Epithelial cell of esophagus (primary cell): ENCODE measurements around the gene CACNG8.

ENCODE experiments used
- DNase-seq: peaks from one replicate; pipeline ENCODE4 v3.0.0; 2010; ENCODE audit warnings: low read depth
- H3K4me3 ChIP-seq: 2 replicates; pipeline ENCODE4 v1.5.1; 2011; ENCODE audit warnings: mild to moderate bottlenecking, low read length, control low read depth
- TF ChIP-seq, protein P1 (sequence below): IDR thresholded peaks from 2 replicates; pipeline ENCODE4 v1.5.1; 2011; ENCODE audit warnings: low read depth, mild to moderate bottlenecking, low read length, control low read depth, inconsistent platforms; ENCODE audit not compliant: insufficient read depth; ENCODE audit errors: missing control alignments

The CACNG8 gene

DNA sequence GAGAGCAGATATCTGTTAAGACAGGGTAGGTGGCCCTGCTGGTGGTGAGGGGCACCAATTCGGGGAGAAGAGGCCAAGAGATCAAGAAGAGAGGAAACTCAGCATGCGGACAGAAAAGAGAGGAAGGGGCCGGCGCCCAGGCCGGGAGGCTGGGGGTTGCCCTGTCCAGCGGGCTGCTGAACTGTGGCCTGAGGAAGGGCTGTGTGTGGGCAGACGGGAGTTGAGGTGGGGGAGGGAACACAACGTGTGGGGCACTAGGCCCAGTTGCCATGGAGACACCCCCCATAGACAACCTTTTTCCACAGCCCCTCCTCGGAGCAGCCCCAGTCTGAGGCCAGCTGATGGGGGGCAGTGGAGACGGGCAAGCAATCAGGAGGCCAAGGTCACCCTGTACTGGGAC lies 2.5 kb upstream of the CACNG8 start:
- TF ChIP-seq, protein P1, sequence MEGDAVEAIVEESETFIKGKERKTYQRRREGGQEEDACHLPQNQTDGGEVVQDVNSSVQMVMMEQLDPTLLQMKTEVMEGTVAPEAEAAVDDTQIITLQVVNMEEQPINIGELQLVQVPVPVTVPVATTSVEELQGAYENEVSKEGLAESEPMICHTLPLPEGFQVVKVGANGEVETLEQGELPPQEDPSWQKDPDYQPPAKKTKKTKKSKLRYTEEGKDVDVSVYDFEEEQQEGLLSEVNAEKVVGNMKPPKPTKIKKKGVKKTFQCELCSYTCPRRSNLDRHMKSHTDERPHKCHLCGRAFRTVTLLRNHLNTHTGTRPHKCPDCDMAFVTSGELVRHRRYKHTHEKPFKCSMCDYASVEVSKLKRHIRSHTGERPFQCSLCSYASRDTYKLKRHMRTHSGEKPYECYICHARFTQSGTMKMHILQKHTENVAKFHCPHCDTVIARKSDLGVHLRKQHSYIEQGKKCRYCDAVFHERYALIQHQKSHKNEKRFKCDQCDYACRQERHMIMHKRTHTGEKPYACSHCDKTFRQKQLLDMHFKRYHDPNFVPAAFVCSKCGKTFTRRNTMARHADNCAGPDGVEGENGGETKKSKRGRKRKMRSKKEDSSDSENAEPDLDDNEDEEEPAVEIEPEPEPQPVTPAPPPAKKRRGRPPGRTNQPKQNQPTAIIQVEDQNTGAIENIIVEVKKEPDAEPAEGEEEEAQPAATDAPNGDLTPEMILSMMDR: no peak

DNA sequence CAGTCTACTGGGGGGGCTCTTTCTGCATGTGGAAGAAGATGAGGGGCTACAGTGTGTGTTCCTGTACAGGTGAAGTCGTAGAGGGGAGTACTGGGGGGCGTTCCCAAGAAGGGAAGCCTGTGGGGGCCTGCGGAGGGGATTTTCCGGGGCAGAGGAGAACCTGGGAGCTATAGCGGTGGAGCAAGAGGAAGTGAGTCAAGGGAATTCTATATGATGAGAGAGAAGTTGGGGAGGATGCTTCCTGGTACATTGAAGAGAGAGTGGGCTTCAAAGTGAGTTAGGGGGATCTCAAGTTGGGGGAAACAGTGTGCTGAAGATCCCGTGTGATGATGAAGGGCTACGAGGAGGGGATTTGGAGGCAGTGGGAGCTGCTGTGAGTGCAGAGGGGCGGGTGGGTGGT lies 1.9 kb upstream of the CACNG8 start:
- no peak overlapping the region for H3K4me3 ChIP-seq
- DNase-seq: no peak
- TF ChIP-seq, protein P1: no peak

More for the DNA sequence above, 2.5 kb upstream of the CACNG8 start:
- no peak overlapping the region for H3K4me3 ChIP-seq
- no peak for DNase-seq

DNA sequence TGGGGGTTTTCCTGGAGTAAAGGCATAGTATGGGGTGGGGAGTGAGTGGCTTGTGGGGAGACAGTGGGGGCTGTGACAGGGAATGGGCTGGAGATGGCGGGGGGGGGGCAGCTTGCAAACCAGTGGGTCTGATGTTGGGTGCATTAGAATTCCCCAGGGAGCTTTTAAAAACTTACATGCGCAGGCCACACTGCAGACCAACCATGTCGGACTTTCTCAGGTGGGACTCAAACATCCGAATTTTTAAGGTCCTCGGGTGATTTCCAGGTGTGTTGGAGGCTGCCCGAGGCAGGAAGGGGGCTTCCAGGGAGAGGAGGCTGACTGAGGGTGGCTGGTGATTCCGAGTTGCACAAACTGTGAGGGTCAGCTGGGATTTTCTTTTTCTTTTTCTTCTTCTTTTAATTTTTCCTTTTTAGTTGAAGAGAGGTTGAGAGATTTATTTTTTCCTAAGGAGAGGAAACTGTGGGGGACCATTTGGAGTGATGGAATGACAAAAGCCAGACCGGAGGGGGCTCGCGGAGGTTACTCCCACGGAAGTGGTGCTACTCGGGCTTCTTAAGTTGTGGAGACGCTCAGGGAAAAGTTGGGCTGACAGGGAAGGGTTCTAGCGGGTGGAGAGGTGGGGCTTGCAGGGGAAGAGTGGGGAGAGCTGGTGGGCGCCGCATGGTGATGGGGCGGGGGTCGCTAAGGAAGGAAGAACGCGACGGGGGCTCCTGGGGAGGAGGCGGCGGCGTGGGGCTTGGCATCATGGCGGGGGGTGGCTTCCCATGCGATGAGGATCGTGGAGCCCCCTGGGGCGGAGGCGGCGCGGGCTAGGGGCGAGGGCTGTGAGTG lies 997 bp upstream of the CACNG8 start:
- DNase-seq: no peak
- TF ChIP-seq, protein P1: no peak
- no peak overlapping the region for H3K4me3 ChIP-seq

DNA sequence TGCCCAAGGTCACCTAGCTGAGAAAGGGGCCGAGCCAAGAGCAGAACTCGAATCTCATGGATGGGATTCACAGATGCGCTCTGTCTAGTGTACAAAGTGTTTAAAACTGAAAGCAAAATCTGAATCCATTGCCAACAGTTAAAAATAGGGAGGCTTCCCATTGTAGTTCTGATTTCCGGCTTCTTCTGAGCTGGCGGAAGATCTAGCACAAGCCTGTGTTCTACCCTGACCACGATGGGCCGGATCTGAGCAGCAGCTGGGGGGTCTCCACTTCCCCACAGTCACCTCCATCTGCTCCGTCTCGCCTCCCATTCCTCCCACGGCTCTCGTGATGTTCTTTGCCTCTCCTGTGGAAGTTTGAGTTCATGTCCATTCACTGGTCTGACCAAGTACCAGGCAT lies 2.4 kb downstream of the CACNG8 start:
- TF ChIP-seq, protein P1: no peak
- H3K4me3 ChIP-seq: no peak overlapping the region
- no peak for DNase-seq

DNA sequence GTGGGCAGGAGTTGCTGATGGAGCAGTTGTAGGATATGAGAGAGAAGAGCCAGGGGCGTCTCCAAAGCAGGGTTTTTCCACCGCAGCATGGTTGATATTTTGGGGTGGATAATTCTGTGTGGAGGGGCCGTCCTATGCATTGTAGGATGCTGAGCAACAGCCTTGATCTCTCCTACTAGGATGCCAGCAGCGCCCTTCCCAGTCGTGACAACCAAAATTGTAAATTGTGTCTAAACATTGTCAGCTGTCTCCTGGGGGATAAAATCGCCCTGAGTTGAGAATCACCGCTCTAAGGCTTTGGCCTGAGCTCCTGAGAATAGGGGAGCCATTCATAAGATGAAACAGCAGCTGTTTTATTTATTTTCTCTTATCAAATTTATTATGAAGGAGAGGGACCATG lies 4.2 kb downstream of the CACNG8 start:
- TF ChIP-seq, protein P1: no peak

DNA sequence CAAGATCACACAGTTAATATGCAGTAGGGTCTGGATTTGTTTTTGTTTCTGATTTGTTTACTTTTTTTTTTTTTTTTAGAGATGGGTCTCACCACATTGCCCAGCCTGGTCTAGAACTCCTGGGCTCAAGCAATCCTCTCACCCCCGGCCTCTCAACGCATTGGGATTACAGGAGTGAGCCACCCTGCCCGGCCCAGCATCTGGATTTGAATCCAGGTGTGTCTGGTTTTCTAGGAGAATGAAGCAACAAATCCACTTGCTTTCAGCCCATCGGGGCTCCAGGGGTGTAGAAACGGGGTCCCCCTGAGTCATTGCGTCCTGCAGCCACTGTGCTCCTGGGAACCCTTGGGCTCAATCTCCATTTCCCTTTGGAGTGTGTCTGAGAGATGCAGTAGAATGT lies 6.6 kb downstream of the CACNG8 start:
- TF ChIP-seq, protein P1: no peak
- no peak for DNase-seq
- H3K4me3 ChIP-seq: no peak overlapping the region

More for the DNA sequence above, 4.2 kb downstream of the CACNG8 start:
- no peak for DNase-seq
- H3K4me3 ChIP-seq: no peak overlapping the region

DNA sequence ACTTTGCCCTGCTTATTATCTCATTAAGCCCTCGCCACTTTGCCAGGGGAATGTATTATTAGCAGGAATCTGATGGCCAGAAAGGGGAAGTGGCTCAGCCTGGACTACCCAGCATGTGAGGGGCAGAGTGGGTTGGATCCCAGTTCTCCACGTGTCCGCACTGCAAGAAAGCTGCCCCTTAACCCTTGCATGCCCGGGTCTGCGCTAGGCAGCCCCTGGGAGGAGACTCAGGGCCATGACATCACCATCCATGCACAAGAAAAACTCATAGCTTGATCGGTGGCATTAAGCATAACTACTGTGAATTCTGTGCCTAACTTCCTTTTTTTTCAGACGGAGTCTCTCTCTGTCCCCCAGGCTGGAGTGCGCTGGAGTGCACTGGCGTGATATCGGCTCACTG lies 8.9 kb downstream of the CACNG8 start:
- TF ChIP-seq, protein P1: no peak
- DNase-seq: no peak
- no peak overlapping the region for H3K4me3 ChIP-seq
